Astrocyte of the spinal cord (primary cell): ENCODE data around the gene LRRFIP1.
A peak's percentile ranks its signal among the peaks of the same experiment; 100 is the strongest.

Experiments
- DNase-seq: peaks from one replicate; pipeline ENCODE4 v3.0.0; 2011; ENCODE audit warnings: low read depth, low spot score
- H3K4me3 ChIP-seq: 2 replicates; pipeline ENCODE4 v1.5.1; 2011; ENCODE audit warnings: low read depth, mild to moderate bottlenecking, low read length, moderate library complexity
- CTCF ChIP-seq: IDR thresholded peaks from 2 replicates; pipeline ENCODE4 v1.5.1; 2012; ENCODE audit warnings: low read depth, mild to moderate bottlenecking, low read length, inconsistent platforms
- in situ Hi-C: cut with HindIII; loops from 2 replicates; pipeline ENCODE4 v1.10.0; 2017; ENCODE audit warnings: low sequenced_read_pairs

Gene LRRFIP1

GRCh38 chr2:237625216-237625705 is 2.1 kb upstream of the LRRFIP1 start:
- TF ChIP-seq CTCF = no peak
- in situ Hi-C loops = no loop called here
- no peak overlapping the region for H3K4me3 ChIP-seq
- DNase-seq = no peak

GRCh38 chr2:237625777-237626176 is 1.6 kb upstream of the LRRFIP1 start:
- no peak for DNase-seq
- TF ChIP-seq CTCF = no peak
- no peak overlapping the region for H3K4me3 ChIP-seq
- in situ Hi-C loops = no loop called here

GRCh38 chr2:237626813-237627440 is 460 bp upstream of the LRRFIP1 start:
- no peak for DNase-seq
- peak overlapping the region; percentile 63 for H3K4me3 ChIP-seq
- in situ Hi-C loops = no loop called here
- TF ChIP-seq CTCF = no peak

DNA sequence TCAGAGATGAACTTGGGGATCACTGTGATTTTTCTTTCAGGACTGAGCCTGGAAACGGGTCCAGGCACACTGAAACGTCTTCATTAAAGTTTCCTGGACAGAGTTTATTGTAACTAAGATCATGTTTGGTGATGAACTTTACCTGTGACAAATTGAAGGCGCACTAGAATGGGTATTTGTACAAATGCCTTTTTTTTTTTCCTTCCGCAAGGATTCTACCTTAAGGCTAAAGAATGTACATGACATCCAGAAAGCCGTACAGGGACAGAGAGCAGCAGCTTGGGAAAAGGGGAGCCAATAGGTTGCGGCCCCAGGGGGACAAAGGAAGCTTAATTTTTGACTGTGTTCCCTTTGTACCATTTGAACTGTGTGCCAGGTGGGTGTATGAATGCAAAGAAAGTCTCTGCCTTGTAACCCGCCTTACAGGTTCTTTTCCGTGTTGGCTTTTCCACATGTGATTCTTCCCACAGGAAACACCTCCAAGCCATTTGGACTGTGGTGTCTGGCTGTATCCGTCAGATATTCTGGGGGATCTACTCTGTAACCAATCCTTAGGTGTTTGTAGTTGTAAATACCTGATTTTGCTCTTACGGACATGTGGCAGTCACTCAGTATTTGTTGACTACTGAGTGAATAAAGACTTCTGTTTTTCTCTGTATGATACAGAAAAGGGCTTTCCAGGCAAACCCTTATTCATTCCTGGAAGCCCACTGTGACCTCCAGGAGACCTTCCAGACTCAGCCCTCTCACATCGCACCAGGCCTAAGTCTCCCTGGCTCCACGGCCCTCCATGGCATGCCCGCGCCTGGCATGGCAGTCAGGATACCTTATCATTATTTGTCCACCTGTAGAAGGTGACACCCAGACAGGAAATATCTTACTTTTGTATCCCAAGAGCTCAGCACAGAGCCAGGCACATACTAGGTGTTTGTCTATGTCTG is 1.1 kb downstream of the LRRFIP1 start:
- H3K4me3 ChIP-seq = peak overlapping the region; percentile 63
- in situ Hi-C loops = no loop called here
- TF ChIP-seq CTCF = no peak
- DNase-seq = no peak

DNA sequence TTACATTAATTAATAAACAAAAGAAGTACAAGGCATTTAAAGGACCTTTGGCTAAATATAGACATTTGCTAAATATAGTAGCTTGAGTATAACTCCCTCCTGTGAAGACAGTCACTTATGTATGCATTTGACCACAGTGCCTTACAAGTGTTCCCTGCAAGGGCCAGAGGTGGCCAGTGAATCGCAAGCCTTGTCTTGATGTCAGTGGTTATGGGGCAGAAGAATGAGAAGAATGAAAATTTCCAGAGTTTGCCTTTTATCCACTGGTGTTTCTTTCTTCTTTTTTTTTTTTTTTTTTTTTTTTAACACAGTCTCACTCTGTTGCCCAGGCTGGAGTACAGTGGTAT is 1.8 kb downstream of the LRRFIP1 start:
- no peak overlapping the region for H3K4me3 ChIP-seq
- no peak for DNase-seq
- no peak for TF ChIP-seq CTCF
- in situ Hi-C loops = no loop called here

DNA sequence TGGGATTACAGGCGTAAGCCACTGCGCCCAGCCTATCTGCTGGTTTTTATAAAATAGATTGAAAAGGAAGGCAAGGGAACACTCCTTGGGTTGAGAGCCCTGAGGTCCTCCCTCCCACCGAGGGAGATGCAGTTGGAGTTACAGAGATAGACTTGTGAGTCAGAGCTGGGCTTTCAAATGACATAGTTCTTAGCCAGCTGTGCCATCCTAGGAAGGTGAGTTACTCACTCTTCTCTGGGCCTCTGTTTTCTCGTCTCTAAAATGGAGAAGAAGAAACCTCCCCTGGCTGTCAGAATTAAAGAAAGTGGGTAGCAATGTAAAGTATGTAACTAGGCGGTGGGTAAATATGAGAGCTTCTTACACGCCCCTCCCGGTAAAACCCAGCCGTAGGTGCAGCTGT is 2.4 kb downstream of the LRRFIP1 start:
- DNase-seq = peak; percentile 37
- in situ Hi-C loops = no loop called here
- H3K4me3 ChIP-seq = no peak overlapping the region
- no peak for TF ChIP-seq CTCF
